T47D (cell line): ENCODE data around the gene TM9SF2.
"Not testable (repeated sequence)": the region's sequence is repeated elsewhere in the genome, so short reads cannot be mapped to it uniquely, and the experiment has no call there.

Experiments used
- DNase-seq, 2 experiments: peaks; one replicate each; pipeline versions ENCODE4 v3.0.0 to v3.0.0-alpha.2; 2011 to 2012; ENCODE audit warnings: low read depth in 1 of 2, low spot score in 1 of 2
- JUND ChIP-seq: IDR thresholded peaks from 2 replicates; pipeline ENCODE4 v1.6.1; 2012; ENCODE audit warnings: low read depth
- in situ Hi-C: cut with HindIII; loops from 2 replicates; pipeline ENCODE4 v1.10.0; 2016; ENCODE audit warnings: low sequenced_read_pairs, low pct_unique_long_range_greater_than_20kb

Gene TM9SF2

GRCh38 chr13:99556867-99557443 is 55.7 kb downstream of the TM9SF2 start:
- in situ Hi-C loops = no loop called here
- no peak for TF ChIP-seq JUND
- no peak for DNase-seq

- no peak for DNase-seq
- TF ChIP-seq JUND = no peak
- in situ Hi-C loops = no loop called here
Observed at GRCh38 chr13:99558570-99559180, 57.4 kb downstream of the TM9SF2 start.

- TF ChIP-seq JUND = no peak
- in situ Hi-C loops = no loop called here
- no peak for DNase-seq
Observed at GRCh38 chr13:99559560-99559959, 58.3 kb downstream of the TM9SF2 start.

GRCh38 chr13:99563404-99563803 is 62.1 kb downstream of the TM9SF2 start:
- in situ Hi-C loops = no loop called here
- DNase-seq = no peak
- no peak for TF ChIP-seq JUND

- TF ChIP-seq JUND = no peak
- DNase-seq = no peak
- in situ Hi-C loops = no loop called here
Observed at GRCh38 chr13:99564386-99564785, 63.1 kb downstream of the TM9SF2 start.

- no peak for TF ChIP-seq JUND
- DNase-seq = no peak
- in situ Hi-C loops = no loop called here
Observed at GRCh38 chr13:99565478-99566124, 64.3 kb downstream of the TM9SF2 start.

- in situ Hi-C loops = no loop called here
- no peak for DNase-seq
- no peak for TF ChIP-seq JUND
Observed at GRCh38 chr13:99566125-99567083, 65.1 kb downstream of the TM9SF2 start.

- DNase-seq, in situ Hi-C loops: not testable (repeated sequence)
Observed at GRCh38 chr13:99568901-99569300, 67.6 kb downstream of the TM9SF2 start.

- DNase-seq = no peak
- TF ChIP-seq JUND = no peak
- in situ Hi-C loops = no loop called here
Observed at GRCh38 chr13:99572131-99572530, 70.9 kb downstream of the TM9SF2 start.

GRCh38 chr13:99572921-99573320 is 71.6 kb downstream of the TM9SF2 start:
- TF ChIP-seq JUND = no peak
- in situ Hi-C loops = no loop called here
- DNase-seq = no peak

GRCh38 chr13:99575376-99576120 is 74.3 kb downstream of the TM9SF2 start:
- in situ Hi-C loops = no loop called here
- DNase-seq = no peak
- TF ChIP-seq JUND = no peak
